GM20000 (cell line): ENCODE measurements around the gene NAA35.

Experiments
- DNase-seq: peaks from one replicate; pipeline ENCODE4 v3.0.0; 2012; ENCODE audit warnings: low spot score
- TF ChIP-seq, protein P1 (sequence below): IDR thresholded peaks from 2 replicates; pipeline ENCODE4 v1.5.1; 2012; ENCODE audit warnings: mild to moderate bottlenecking, control low read depth; ENCODE audit errors: extremely low read depth, missing control alignments

The NAA35 gene

GRCh38 chr9:85940832-85941621 is at the start of gene NAA35:
NAA35 (plus strand) TSS chr9:85941146; CDS start chr9:85942160, 1,014 bp downstream.
- TF ChIP-seq, protein P1, sequence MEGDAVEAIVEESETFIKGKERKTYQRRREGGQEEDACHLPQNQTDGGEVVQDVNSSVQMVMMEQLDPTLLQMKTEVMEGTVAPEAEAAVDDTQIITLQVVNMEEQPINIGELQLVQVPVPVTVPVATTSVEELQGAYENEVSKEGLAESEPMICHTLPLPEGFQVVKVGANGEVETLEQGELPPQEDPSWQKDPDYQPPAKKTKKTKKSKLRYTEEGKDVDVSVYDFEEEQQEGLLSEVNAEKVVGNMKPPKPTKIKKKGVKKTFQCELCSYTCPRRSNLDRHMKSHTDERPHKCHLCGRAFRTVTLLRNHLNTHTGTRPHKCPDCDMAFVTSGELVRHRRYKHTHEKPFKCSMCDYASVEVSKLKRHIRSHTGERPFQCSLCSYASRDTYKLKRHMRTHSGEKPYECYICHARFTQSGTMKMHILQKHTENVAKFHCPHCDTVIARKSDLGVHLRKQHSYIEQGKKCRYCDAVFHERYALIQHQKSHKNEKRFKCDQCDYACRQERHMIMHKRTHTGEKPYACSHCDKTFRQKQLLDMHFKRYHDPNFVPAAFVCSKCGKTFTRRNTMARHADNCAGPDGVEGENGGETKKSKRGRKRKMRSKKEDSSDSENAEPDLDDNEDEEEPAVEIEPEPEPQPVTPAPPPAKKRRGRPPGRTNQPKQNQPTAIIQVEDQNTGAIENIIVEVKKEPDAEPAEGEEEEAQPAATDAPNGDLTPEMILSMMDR, result no peak
- peak; percentile 98 for DNase-seq

DNA sequence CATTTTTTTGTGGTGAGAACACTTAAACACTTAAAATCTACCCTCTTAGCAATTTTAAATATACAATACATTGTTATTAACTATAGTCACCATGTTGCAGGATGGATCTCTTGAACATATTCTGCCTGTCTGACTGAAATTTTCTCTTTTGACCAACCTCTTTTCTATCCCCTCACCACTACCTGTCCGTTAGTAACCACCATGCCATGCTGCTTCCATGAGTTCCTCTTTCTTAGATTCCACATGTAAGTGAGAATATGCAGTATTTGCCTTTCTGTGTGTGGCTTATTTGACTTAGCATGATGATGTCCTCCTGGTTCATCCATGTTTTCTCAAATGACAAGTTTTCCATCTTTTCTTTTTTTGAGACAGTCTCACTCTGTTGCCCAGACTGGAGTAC is 48.5 kb upstream of the NAA35 start:
- TF ChIP-seq, protein P1, result no peak
- DNase-seq, result no peak

GRCh38 chr9:85895685-85896084 is 45.3 kb upstream of the NAA35 start:
- peak; percentile 10 for DNase-seq
- TF ChIP-seq, protein P1, result no peak

GRCh38 chr9:85897848-85898247 is 43.1 kb upstream of the NAA35 start:
- no peak for DNase-seq
- TF ChIP-seq, protein P1, result no peak

- no peak for DNase-seq
- TF ChIP-seq, protein P1, result no peak
Observed at GRCh38 chr9:85898332-85898731, 42.6 kb upstream of the NAA35 start.

DNA sequence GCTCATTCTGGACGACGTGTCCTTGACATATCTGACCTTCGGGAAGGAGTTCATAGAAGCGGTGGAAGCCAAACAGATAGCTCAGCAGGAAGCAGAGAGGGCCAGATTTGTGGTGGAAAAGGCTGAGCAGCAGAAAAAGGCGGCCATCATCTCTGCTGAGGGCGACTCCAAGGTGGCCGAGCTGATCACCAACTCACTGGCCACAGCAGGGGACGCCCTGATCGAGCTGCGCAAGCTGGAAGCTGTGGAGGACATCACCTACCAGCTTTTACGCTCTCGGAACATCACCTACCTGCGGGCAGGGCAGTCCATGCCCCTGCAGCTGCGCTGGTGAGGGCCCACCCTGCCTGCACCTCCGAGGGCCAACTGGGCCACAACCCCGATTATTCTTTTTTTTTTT is 41.6 kb upstream of the NAA35 start:
- TF ChIP-seq, protein P1, result no peak
- no peak for DNase-seq

- peak; percentile 37 for DNase-seq
- TF ChIP-seq, protein P1, result peak; percentile 66
Observed at GRCh38 chr9:85900504-85901201, 40.3 kb upstream of the NAA35 start.
